RWPE1 (cell line): Measurements from ENCODE around the gene HAND2.

ENCODE experiments used
- CTCF ChIA-PET: fragments of 350-600 bp; sonication (Branson Sonifier 250); formaldehyde crosslinking; extraction: SDS; loops from one replicate; lab custom pipeline; 2021; lab: Yijun Ruan, JAX
- POLR2A ChIA-PET: fragments of 400-600 bp; formaldehyde crosslinking; extraction: SDS; loops from one replicate; lab custom pipeline; 2020; ENCODE audit warnings: antibody characterized with exemption; ENCODE audit not compliant: low non-redundant PET; lab: Yijun Ruan, JAX
- DNase-seq: peaks from one replicate; pipeline ENCODE4 v3.0.0; 2012; ENCODE audit warnings: low spot score
- H3K27ac ChIP-seq: fragments of 450-650 bp; 2 replicates; pipeline ENCODE4 v1.5.1; 2017
- CTCF ChIP-seq: fragments of 450-650 bp; conservative IDR thresholded peaks from 2 replicates; pipeline ENCODE4 v1.5.1; 2017; ENCODE audit warnings: low read depth, mild to moderate bottlenecking

Gene HAND2

GRCh38 chr4:173572493-173573129 lies 42.6 kb upstream of the HAND2 start:
- POLR2A ChIA-PET = no interaction called here
- no peak for TF ChIP-seq CTCF
- H3K27ac ChIP-seq = no peak overlapping the region

DNA sequence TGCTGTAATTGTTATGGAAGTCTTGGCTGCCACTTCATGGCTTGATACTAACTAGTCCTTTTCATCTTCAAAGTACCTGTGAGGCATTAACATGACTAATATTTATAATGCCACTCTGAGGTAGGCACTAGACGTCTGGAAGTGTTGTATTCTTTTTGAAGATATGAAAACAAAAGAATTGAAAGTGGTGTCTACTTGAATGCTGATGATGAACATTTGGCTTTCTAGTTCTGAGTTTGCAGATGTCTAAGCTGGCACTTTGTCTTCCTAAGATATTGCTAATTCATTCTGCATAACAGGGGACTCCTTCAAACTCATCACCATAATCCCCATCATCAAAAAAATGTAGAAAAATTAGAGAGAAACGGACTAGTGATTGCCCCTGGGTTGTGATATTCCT lies 41.6 kb upstream of the HAND2 start:
- no peak for TF ChIP-seq CTCF
- no peak overlapping the region for H3K27ac ChIP-seq
- ChIA-PET POLR2A (no interaction called here), CTCF (no interaction called here)
- DNase-seq = no peak

More at GRCh38 chr4:173572493-173573129, 42.6 kb upstream of the HAND2 start:
- DNase-seq = no peak
- CTCF ChIA-PET = no interaction called here

GRCh38 chr4:173565281-173565680 lies 35.3 kb upstream of the HAND2 start:
- POLR2A ChIA-PET = no interaction called here
- CTCF ChIA-PET = no interaction called here
- no peak overlapping the region for H3K27ac ChIP-seq
- TF ChIP-seq CTCF = no peak
- no peak for DNase-seq

- no peak for DNase-seq
- no peak overlapping the region for H3K27ac ChIP-seq
- CTCF ChIA-PET = no interaction called here
- TF ChIP-seq CTCF = no peak
- POLR2A ChIA-PET = no interaction called here
Measured at GRCh38 chr4:173564461-173564860, 34.4 kb upstream of the HAND2 start.

DNA sequence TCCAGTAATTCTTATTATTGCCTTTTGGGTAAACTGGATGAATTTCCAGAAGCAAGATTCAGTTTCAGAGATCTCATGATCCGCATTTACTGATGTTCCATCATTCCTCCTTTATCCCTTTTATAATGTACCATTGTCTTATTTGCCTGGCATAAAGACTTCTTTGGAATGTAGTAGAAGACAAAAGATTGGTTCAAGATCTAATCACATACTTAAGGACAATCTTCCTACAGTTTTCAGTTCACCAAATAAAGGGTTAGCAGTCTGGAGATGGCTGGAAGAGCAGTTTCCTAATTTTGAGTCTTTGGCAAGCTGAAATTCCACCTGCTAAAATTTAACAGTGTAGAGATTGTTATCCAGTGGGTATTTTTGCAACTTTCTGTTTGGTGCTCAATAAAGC lies 30.9 kb upstream of the HAND2 start:
- no peak for TF ChIP-seq CTCF
- DNase-seq = no peak
- ChIA-PET CTCF (no interaction called here), POLR2A (no interaction called here)
- no peak overlapping the region for H3K27ac ChIP-seq

- POLR2A ChIA-PET = no interaction called here
- no peak overlapping the region for H3K27ac ChIP-seq
- CTCF ChIA-PET = interaction anchor here (0.6 to 0.7 kb wide), 2 partner anchors 11 to 64 kb away, joined by 3 to 5 read pairs; no protein-coding TSS in a partner anchor
- TF ChIP-seq CTCF = no peak
- no peak for DNase-seq
Measured at GRCh38 chr4:173556398-173557131, 26.5 kb upstream of the HAND2 start.
